H1 (cell line): ENCODE results near the gene SPPL2A. TPM values are rescaled to one million over a fixed set of nuclear protein-coding genes. Genes with fewer than 3 reads are reported as not detected.

ENCODE experiments used
- CTCF ChIA-PET: fragments of 300-600 bp; sonication (Branson Sonifier 250); formaldehyde crosslinking; loops from one replicate; lab custom pipeline; 2021; ENCODE audit not compliant: partially characterized antibody; lab: Charles Lee
- POLR2A ChIA-PET: fragments of 300-600 bp; sonication (Branson Sonifier 250); formaldehyde crosslinking; loops from one replicate; lab custom pipeline; 2021; ENCODE audit warnings: inconsistent platforms; ENCODE audit not compliant: partially characterized antibody; lab: Charles Lee
- DNase-seq, 2 experiments: peaks; one replicate each; pipeline versions ENCODE4 v3.0.0 to v3.0.0-alpha.2; 2010 to 2022; ENCODE audit warnings: low spot score in 2 of 2, low read depth in 1 of 2, mixed read lengths in 1 of 2
- FAIRE-seq: peaks from 2 replicates; lab custom pipeline; 2011; peaks lifted over from hg19 to GRCh38; lab: Jason Lieb, UNC
- H2AFZ ChIP-seq: 2 replicates; pipeline ENCODE4 v1.8.1; 2012; ENCODE audit warnings: low read length, inconsistent platforms
- H2AK5ac ChIP-seq: 2 replicates; pipeline ENCODE4 v1.6.1; 2013; ENCODE audit warnings: low read depth, low read length
- H2BK120ac ChIP-seq: replicated peaks from 2 replicates; pipeline ENCODE3; 2013; ENCODE audit warnings: low read depth, low read length, inconsistent platforms
- H2BK12ac ChIP-seq: 2 replicates; pipeline ENCODE4 v1.6.1; 2013; ENCODE audit warnings: low read depth, low read length
- H2BK15ac ChIP-seq: 2 replicates; pipeline ENCODE4 v1.6.1; 2013; ENCODE audit warnings: low read length
- H2BK20ac ChIP-seq: 2 replicates; pipeline ENCODE4 v1.6.1; 2013; ENCODE audit warnings: low read length
- H2BK5ac ChIP-seq: 2 replicates; pipeline ENCODE4 v1.6.1; 2013; ENCODE audit warnings: low read depth, low read length
- H3K14ac ChIP-seq: 2 replicates; pipeline ENCODE4 v1.6.1; 2013; ENCODE audit warnings: inconsistent platforms; ENCODE audit not compliant: insufficient read length
- H3K18ac ChIP-seq: 2 replicates; pipeline ENCODE4 v1.6.1; 2013; ENCODE audit warnings: low read length; ENCODE audit errors: extremely low read depth
- H3K23ac ChIP-seq: 2 replicates; pipeline ENCODE4 v1.6.1; 2013; ENCODE audit warnings: inconsistent platforms; ENCODE audit not compliant: insufficient read length
- H3K23me2 ChIP-seq: 2 replicates; pipeline ENCODE4 v1.6.1; 2013; ENCODE audit warnings: low read depth, low read length
- H3K27ac ChIP-seq: 2 replicates; pipeline ENCODE4 v1.6.1; 2011; ENCODE audit warnings: low read depth, low read length, inconsistent platforms
- H3K27me3 ChIP-seq, 4 experiments: replicated peaks in 1 of 4; 1 replicate in 1 of 4; 2 replicates in 3 of 4; pipeline versions ENCODE4 v1.6.1 to v1.8.1; 2011 to 2013; ENCODE audit warnings: low read length in 3 of 4, mild to moderate bottlenecking in 3 of 4, inconsistent platforms in 2 of 4, mixed read lengths in 2 of 4, moderate library complexity in 1 of 4; ENCODE audit not compliant: control insufficient read depth in 3 of 4, insufficient read depth in 3 of 4; ENCODE audit errors: extremely low read depth in 1 of 4
- H3K36me3 ChIP-seq, 4 experiments: 2 replicates each; pipeline versions ENCODE4 v1.6.1 to v1.8.1; 2011 to 2013; ENCODE audit warnings: mild to moderate bottlenecking in 4 of 4, low read length in 3 of 4, moderate library complexity in 2 of 4, control low read depth in 1 of 4, inconsistent platforms in 1 of 4; ENCODE audit not compliant: insufficient read depth in 4 of 4, control insufficient read depth in 2 of 4
- H3K4ac ChIP-seq: replicated peaks from 2 replicates; pipeline ENCODE3; 2013; ENCODE audit warnings: low read length, low read depth, mixed read lengths, inconsistent platforms; ENCODE audit not compliant: insufficient read length
- H3K4me1 ChIP-seq, 4 experiments: replicated peaks in 1 of 4; 1 replicate in 1 of 4; 2 replicates in 3 of 4; pipeline versions ENCODE4 v1.6.1 to v1.8.1; 2011 to 2013; ENCODE audit warnings: low read length in 3 of 4, inconsistent platforms in 2 of 4, mixed read lengths in 1 of 4; ENCODE audit not compliant: insufficient read depth in 4 of 4, control insufficient read depth in 3 of 4
- H3K4me2 ChIP-seq, 2 experiments: 2 replicates each; pipeline versions ENCODE4 v1.6.1 to v1.8.1; 2011 to 2013; ENCODE audit warnings: low read depth in 2 of 2, low read length in 2 of 2, control low read depth in 1 of 2, inconsistent platforms in 1 of 2, mild to moderate bottlenecking in 1 of 2; ENCODE audit not compliant: insufficient read depth in 1 of 2
- H3K4me3 ChIP-seq, 4 experiments: fragments of 200-600, 300-600 bp in 1 of 4; sonication (generic), shearing (Covaris generic), sonication (Bioruptor Twin) in 1 of 4; 2 replicates each; pipeline versions ENCODE4 v1.5.1 to v1.8.1; 2011 to 2016; ENCODE audit warnings: low read length in 4 of 4, low read depth in 3 of 4, control low read depth in 2 of 4, inconsistent platforms in 2 of 4, mild to moderate bottlenecking in 2 of 4, mixed read lengths in 1 of 4, moderate library complexity in 1 of 4; ENCODE audit not compliant: insufficient read depth in 2 of 4; ENCODE audit errors: extremely low read depth in 1 of 4
- H3K56ac ChIP-seq: replicated peaks from 2 replicates; pipeline ENCODE3; 2013; ENCODE audit warnings: low read depth, mild to moderate bottlenecking, mixed read lengths, low read length, inconsistent platforms; ENCODE audit not compliant: insufficient read length
- H3K79me1 ChIP-seq: 2 replicates; pipeline ENCODE4 v1.6.1; 2013; ENCODE audit warnings: low read depth, low read length, control low read depth
- H3K79me2 ChIP-seq, 2 experiments: 2 replicates each; pipeline versions ENCODE4 v1.6.1 to v1.8.1; 2012 to 2013; ENCODE audit warnings: low read length in 2 of 2, mild to moderate bottlenecking in 2 of 2, inconsistent platforms in 1 of 2; ENCODE audit not compliant: insufficient read depth in 2 of 2, control insufficient read depth in 1 of 2
- H3K9ac ChIP-seq, 4 experiments: replicated peaks in 1 of 4; 1 replicate in 1 of 4; 2 replicates in 3 of 4; pipeline versions ENCODE4 v1.6.1 to v1.8.1; 2011 to 2013; ENCODE audit warnings: low read depth in 3 of 4, low read length in 3 of 4, control low read depth in 2 of 4, mild to moderate bottlenecking in 2 of 4, moderate library complexity in 2 of 4, inconsistent platforms in 1 of 4; ENCODE audit errors: extremely low read depth in 1 of 4
- H3K9me3 ChIP-seq, 2 experiments: 2 replicates each; pipeline versions ENCODE4 v1.6.1 to v1.8.1; 2012 to 2013; ENCODE audit warnings: mild to moderate bottlenecking in 2 of 2, moderate library complexity in 2 of 2, control low read depth in 1 of 2, inconsistent platforms in 1 of 2, low read depth in 1 of 2, low read length in 1 of 2, mixed read lengths in 1 of 2; ENCODE audit not compliant: insufficient read depth in 2 of 2
- H4K20me1 ChIP-seq, 2 experiments: replicated peaks in 1 of 2; 2 replicates each; pipeline versions ENCODE3 to v1.8.1; 2011 to 2013; ENCODE audit warnings: inconsistent platforms in 2 of 2, low read length in 2 of 2, mild to moderate bottlenecking in 1 of 2; ENCODE audit not compliant: insufficient read depth in 2 of 2, control insufficient read depth in 1 of 2
- H4K5ac ChIP-seq: 2 replicates; pipeline ENCODE4 v1.6.1; 2013; ENCODE audit warnings: low read length, low read depth, mixed read lengths, inconsistent platforms; ENCODE audit not compliant: insufficient read length
- H4K8ac ChIP-seq: 2 replicates; pipeline ENCODE4 v1.8.0; 2013; ENCODE audit warnings: mild to moderate bottlenecking, moderate library complexity, low read length, inconsistent platforms; ENCODE audit not compliant: insufficient read depth; ENCODE audit errors: extremely low read depth
- H4K91ac ChIP-seq: replicated peaks from 2 replicates; pipeline ENCODE3; 2013; ENCODE audit warnings: low read length, mixed read lengths, inconsistent platforms; ENCODE audit not compliant: insufficient read length
- SIX5 ChIP-seq: IDR thresholded peaks from 2 replicates; pipeline ENCODE4 v1.6.1; 2011; ENCODE audit warnings: mild to moderate bottlenecking, low read depth, low read length
- WGBS, 2 experiments: shearing (Covaris generic) in 1 of 2; methylation state at CpG; one replicate each; pipeline versions ENCODE4 v1.1.6 to v1.1.7; 2013 to 2015; ENCODE audit warnings: low lambda C conversion rate in 2 of 2, mixed read lengths in 2 of 2, inconsistent platforms in 1 of 2, low coverage in 1 of 2, missing lambda C conversion rate in 1 of 2; ENCODE audit not compliant: insufficient replicate concordance in 2 of 2, insufficient coverage in 1 of 2, insufficient read length in 1 of 2; ENCODE audit errors: extremely low coverage in 1 of 2, missing lambda C conversion rate in 1 of 2; 5-methylcytosine and 5-hydroxymethylcytosine counted together
- polyA plus RNA-seq, 7 experiments: library from polyadenylated mRNA; depleted of rRNA in 3 of 7; stranded (reverse) in 5 of 7; unstranded in 2 of 7; fragments of >200 nt in 5 of 7; fragments of 200-250 nt in 2 of 7; gene quantifications; 1 replicate in 5 of 7; 2 replicates in 1 of 7; 4 replicates in 1 of 7; pipeline versions ENCODE4 v1.2.1 to v1.2.3, GENCODE V29; 2011 to 2013; ENCODE audit warnings: missing spikeins in 2 of 7, mixed read lengths in 2 of 7
- total RNA-seq: library from RNA; stranded (reverse); fragmentation: NEBNext Ultra II Directional; extraction: Animal tissue kit (Norgen Biotek cat#: 25700); gene quantifications from 2 replicates; pipeline ENCODE4 v1.2.1, GENCODE V29; 2021

SPPL2A gene
- total and polyA plus RNA-seq, 2 of the 8 experiments (the other 6 are each of a cell fraction or from before 2014, with no cell fraction given) = 15.6 to 52.9 TPM

DNA sequence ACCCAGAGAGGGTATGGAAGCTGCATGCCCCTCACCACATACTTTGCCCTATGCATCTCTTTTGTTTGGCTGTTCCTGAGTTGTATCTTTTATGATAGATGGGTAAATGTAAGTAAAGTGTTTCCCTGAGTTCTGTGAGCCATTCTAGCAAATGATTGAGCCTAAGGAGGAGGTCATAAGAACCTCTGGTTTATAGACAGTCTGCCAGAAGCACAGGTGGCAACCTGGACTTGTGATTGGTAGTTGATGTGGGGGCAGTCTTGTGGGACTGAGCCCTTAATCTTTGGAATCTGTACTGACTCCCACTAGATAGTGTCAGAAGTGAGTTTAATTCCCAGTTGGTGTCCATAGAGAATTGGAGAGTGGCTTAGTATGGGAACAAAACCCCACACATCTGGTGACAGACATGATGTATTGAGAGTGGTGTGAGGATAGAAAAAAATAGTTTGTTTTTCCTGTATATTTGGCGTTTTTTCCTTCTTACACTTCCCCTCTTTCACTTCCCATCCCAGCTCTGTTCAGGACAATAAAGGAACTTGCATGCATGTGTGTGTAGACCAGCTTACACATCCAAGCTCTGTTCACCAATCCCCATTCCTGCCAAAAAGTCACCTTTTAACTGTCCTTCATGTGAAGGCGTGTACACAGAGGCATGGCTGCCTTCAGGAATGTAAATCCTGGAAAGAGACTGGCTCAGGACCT, 38.1 kb upstream of the SPPL2A start:
- Histone ChIP-seq H3K18ac (no peak overlapping the region), H2BK12ac (no peak overlapping the region), H2BK5ac (no peak overlapping the region), H3K56ac (no peak overlapping the region), H2BK15ac (no peak overlapping the region), H3K27me3 (no peaks in the 10 kb centered on the region), H3K4me1 (no peaks in the 10 kb centered on the region), H4K5ac (no peak overlapping the region), H2BK20ac (no peak overlapping the region), H3K27ac (no peak overlapping the region), H2AFZ (no peak overlapping the region), H3K4ac (no peak overlapping the region), H3K79me2 (no peaks in the 10 kb centered on the region), H3K23ac (no peak overlapping the region), H4K8ac (no peak overlapping the region), H3K36me3 (no peaks in the 10 kb centered on the region), H3K14ac (no peak overlapping the region), H3K4me2 (no peak overlapping the region), H3K23me2 (no peaks in the 10 kb centered on the region), H3K9me3 (no peaks in the 10 kb centered on the region), H2AK5ac (no peak overlapping the region), H4K91ac (no peak overlapping the region), H3K9ac (no peak overlapping the region), H2BK120ac (no peak overlapping the region), H3K4me3 (no peak overlapping the region), H4K20me1 (no peaks in the 10 kb centered on the region), H3K79me1 (no peaks in the 10 kb centered on the region)
- DNase-seq (no peak), FAIRE-seq (no peak)
- POLR2A ChIA-PET = no interaction called here
- CTCF ChIA-PET = interaction anchor here (0.6 kb wide), 1 partner anchor 45 kb away, joined by 3 read pairs; no protein-coding TSS in a partner anchor
- WGBS, 2 experiments = 75% methylated on average over 2 of the region's 2 CpGs; no CpG with 5 or more reads in 1 of the 2 experiments
- no peak for TF ChIP-seq SIX5
